ENCODE results near the gene LCN15.
"Not testable (repeated sequence)": the region's sequence is repeated elsewhere in the genome, so short reads cannot be mapped to it uniquely, and the experiment has no call there.

The LCN15 gene, protein sequence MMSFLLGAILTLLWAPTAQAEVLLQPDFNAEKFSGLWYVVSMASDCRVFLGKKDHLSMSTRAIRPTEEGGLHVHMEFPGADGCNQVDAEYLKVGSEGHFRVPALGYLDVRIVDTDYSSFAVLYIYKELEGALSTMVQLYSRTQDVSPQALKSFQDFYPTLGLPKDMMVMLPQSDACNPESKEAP

DNA sequence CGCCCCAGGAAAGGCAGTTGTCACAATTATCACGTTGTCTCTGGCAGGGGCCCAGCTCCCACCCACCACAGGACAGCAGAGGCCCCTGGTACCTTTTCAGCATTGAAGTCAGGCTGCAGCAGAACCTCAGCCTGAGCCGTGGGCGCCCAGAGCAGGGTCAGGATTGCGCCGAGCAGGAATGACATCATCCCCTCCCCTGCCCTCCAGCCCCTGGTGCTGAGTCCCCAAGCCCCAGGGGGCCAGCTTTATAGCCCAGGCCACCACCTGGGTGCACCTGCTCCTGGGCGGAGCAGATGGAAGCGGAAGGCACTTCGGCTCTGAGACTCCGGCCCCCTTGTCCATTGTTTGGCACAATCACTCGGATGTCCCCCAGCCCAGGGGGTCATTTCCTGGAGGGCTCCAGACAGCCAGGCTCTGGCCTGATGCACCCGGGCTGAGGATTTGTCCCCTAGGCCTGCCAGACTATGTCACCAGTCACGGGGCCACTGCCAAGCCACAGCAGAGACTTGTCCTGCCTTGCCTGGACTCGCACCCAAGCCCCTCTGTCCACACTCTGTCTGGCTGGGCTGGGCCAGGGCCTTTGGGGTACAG is at the start of gene LCN15:
TSS of gene LCN15 (minus strand) at position 218 of the 591 bp plus-strand sequence. CDS start at position 188, 30 bp downstream.
- Histone ChIP-seq H3K9ac (ENCODE audit: low read depth, low read length) (peak within 1 kb of the TSS; percentile 44), H3K4me1 (ENCODE audit: insufficient read depth, low read length) (peaks cover 15% of the 10 kb centered on the region; the same call in 1 of the 2 replicates), H3K36me3 (ENCODE audit: insufficient read depth, low read length) (no peaks in the 10 kb centered on the region), H3K9me3 (ENCODE audit: control insufficient read depth, insufficient read depth, low read length) (no peaks in the 10 kb centered on the region)

DNA sequence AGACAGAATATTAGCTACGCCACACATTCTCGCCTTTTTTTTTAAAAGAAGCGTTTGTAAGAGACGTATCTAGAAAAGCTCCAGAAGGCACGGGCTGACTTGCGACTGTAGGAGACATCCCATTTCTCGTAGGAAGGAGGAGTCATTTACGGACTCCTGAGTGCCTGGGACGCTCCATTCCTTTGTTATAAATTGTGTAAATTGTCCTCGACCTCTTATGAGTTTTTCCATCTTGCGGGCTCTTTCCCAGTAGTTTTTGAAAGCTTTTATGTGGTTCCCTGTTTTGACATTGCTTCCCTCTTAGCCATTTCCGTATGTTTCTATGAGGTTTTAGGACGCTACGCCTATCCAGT is 44.5 kb upstream of the LCN15 start:
- peak overlapping the region; percentile 97 for H3K9ac ChIP-seq (ENCODE audit: low read depth, low read length)
- H3K4me1 ChIP-seq (ENCODE audit: insufficient read depth, low read length): 0 out of 2 replicates have a peak, but pooled peaks cover 8% of the 10 kb centered on the region
- H3K36me3 ChIP-seq (ENCODE audit: insufficient read depth, low read length): peaks cover 15% of the 10 kb centered on the region; the same call in 1 of the 2 replicates
- no peaks in the 10 kb centered on the region for H3K9me3 ChIP-seq (ENCODE audit: control insufficient read depth, insufficient read depth, low read length)

DNA sequence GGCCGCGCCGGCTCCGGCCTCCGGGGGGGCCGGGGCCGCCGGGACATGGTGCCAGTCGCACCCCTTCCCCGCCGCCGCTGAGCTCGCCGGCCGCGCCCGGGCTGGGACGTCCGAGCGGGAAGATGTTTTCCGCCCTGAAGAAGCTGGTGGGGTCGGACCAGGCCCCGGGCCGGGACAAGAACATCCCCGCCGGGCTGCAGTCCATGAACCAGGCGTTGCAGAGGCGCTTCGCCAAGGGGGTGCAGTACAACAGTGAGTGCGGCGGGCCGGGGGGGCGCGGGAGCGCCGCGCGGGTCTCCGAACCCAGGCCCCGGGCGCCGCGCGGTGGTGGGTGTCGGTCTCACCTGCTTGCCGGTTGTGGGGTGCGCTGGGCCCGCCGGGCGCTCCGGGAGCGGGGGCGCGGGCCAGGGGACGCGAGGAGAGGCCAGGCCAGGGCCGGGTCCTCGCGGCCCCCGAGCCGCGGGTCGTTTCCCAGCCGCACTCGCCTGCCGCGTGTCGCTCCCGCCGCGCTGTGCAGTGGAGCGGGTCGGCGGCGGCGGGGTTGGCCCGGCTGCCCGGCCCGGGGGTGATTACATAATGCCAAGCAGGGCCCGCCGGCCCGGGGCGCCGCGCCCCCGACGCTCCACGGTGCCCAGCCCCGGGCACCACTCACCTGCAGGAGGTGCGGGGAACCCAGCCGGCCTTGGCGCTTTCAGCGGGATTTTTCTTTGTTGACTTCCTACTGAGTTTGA is 43.9 kb upstream of the LCN15 start:
- H3K4me1 ChIP-seq (ENCODE audit: insufficient read depth, low read length): 0 out of 2 replicates have a peak, but pooled peaks cover 8% of the 10 kb centered on the region
- H3K9ac ChIP-seq (ENCODE audit: low read depth, low read length): peak overlapping the region; percentile 97
- H3K36me3 ChIP-seq (ENCODE audit: insufficient read depth, low read length): peaks cover 14% of the 10 kb centered on the region; the same call in 1 of the 2 replicates
- no peaks in the 10 kb centered on the region for H3K9me3 ChIP-seq (ENCODE audit: control insufficient read depth, insufficient read depth, low read length)

DNA sequence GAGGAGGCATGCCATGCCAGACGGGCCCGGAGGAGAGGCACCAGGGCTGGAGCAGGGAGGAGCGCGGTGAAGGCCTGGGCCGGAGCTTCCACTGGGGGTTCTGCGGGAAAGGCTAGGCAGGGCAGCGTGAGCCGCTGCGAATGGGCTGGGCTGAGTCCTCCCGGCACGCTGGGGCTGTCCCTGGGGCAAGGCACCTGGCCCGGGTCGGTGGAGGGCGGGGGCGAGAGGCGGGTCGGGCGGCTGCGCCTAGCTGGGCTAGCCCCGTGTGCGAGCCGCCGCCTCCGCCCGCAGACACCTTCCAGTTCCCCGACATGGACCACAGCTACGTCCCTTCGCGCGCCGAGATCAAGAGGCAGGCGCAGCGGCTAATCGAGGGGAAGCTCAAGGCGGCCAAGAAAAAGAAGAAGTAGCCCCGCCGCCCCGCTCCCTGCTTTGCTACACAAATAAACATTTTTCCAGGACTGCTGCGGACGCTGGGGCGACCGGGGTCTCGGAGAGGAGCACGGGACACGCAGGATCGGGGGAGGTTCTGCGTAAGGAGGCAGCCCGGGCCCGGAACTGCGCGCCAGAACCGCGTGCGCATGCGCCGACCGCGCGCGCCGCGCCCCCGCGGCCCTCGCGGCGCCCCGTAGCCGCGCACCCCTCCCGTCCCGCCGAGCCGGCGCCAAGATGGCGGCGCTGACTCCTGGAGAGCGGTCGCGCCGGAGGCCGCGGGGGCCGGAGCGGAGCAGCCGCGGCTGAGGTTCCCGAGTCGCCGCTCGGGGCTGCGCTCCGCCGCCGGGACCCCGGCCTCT is 43.2 kb upstream of the LCN15 start, which contains the start of gene RABL6:
TSS of gene RABL6 (plus strand) at position 668 of the 794 bp plus-strand sequence. CDS start 249 bp downstream, outside the sequence.
- Histone ChIP-seq H3K9ac (ENCODE audit: low read depth, low read length) (peak within 1 kb of the TSS; percentile 97), H3K9me3 (ENCODE audit: control insufficient read depth, insufficient read depth, low read length) (no peaks in the 10 kb centered on the region), H3K36me3 (ENCODE audit: insufficient read depth, low read length) (0 out of 2 replicates have a peak, but pooled peaks cover 9% of the 10 kb centered on the region), H3K4me1 (ENCODE audit: insufficient read depth, low read length) (0 out of 2 replicates have a peak, but pooled peaks cover 8% of the 10 kb centered on the region)

DNA sequence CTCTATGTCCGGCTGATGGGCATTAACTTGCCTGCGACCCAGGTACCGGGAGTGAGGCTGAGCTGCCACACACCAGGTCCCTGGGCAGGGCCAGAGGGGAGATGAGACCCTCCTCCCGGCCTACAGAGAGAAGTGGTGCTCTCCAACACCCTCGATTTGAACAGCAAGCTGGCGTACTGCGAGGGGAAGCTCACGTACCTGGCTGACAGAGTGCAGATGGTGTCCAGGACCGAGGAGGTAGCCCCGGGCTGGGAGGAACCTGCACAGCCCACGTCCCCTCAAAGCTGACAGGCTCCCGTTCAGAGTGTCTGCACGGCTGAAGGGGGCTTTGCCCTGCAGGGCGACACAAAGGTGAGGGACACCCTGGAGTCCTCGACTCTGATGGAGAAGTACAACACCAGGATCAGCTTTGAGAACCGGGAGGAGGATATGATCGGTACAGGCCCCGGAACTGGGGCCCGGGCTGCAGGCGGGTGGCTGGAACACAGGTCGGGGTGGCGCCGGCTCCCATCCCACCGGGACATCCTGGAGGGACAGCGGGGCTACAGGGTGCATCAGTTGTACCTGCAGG is 42.4 kb upstream of the LCN15 start:
- Histone ChIP-seq H3K36me3 (ENCODE audit: insufficient read depth, low read length) (0 out of 2 replicates have a peak, but pooled peaks cover 9% of the 10 kb centered on the region), H3K9me3 (ENCODE audit: control insufficient read depth, insufficient read depth, low read length) (no peaks in the 10 kb centered on the region), H3K4me1 (ENCODE audit: insufficient read depth, low read length) (0 out of 2 replicates have a peak, but pooled peaks cover 8% of the 10 kb centered on the region), H3K9ac (ENCODE audit: low read depth, low read length) (peak overlapping the region; percentile 97)

DNA sequence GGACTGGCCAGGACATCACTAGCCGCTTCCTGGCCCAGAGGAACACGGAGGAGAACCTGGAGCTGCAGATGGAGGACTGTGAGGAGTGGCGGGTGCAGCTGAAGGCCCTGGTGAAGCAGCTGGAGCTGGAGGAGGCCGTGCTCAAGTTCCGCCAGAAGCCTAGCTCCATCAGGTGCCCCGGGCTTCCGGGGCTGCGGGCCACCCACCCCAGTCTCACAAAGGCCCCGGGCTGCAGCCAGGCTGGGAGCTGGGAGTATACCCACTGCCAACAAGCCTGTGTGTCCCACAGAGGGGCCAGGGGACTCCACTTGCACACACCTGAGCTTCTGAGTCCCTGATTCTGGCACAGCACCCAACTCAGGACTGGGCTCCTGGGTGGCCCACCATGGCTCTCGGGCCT is 41.7 kb upstream of the LCN15 start:
- Histone ChIP-seq H3K4me1 (ENCODE audit: insufficient read depth, low read length) (0 out of 2 replicates have a peak, but pooled peaks cover 8% of the 10 kb centered on the region), H3K9ac (ENCODE audit: low read depth, low read length) (no peak overlapping the region), H3K9me3 (ENCODE audit: control insufficient read depth, insufficient read depth, low read length) (no peaks in the 10 kb centered on the region), H3K36me3 (ENCODE audit: insufficient read depth, low read length) (0 out of 2 replicates have a peak, but pooled peaks cover 9% of the 10 kb centered on the region)

DNA sequence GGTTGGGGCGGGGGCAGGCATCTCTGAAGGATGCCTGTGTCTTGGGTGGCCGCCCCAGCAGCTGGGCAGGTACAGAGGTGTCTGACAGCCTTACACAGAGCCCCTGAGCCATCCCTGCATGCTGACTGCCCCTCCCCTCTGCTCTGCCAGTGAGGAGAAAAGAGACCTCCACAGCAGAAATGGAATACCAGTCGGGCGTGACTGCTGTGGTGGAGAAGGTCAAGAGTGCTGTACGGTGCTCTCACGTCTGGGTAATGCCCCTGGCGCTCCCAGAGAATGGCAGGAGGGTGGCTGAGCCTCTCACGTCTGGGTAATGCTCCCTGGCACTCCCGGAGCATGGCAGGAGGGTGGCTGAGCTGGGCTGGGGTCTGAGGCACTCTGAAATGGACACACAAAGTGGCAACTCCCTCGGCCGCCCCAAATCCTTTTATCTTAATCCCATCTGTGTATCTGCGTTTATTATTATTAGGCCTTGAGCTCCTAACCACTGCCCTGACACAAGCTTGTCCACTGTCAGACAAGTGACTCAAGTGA is 41.0 kb upstream of the LCN15 start:
- 0 out of 2 replicates have a peak, but pooled peaks cover 9% of the 10 kb centered on the region for H3K36me3 ChIP-seq (ENCODE audit: insufficient read depth, low read length)
- no peaks in the 10 kb centered on the region for H3K9me3 ChIP-seq (ENCODE audit: control insufficient read depth, insufficient read depth, low read length)
- peaks cover 11% of the 10 kb centered on the region; the same call in 1 of the 2 replicates for H3K4me1 ChIP-seq (ENCODE audit: insufficient read depth, low read length)
- no peak overlapping the region for H3K9ac ChIP-seq (ENCODE audit: low read depth, low read length)

DNA sequence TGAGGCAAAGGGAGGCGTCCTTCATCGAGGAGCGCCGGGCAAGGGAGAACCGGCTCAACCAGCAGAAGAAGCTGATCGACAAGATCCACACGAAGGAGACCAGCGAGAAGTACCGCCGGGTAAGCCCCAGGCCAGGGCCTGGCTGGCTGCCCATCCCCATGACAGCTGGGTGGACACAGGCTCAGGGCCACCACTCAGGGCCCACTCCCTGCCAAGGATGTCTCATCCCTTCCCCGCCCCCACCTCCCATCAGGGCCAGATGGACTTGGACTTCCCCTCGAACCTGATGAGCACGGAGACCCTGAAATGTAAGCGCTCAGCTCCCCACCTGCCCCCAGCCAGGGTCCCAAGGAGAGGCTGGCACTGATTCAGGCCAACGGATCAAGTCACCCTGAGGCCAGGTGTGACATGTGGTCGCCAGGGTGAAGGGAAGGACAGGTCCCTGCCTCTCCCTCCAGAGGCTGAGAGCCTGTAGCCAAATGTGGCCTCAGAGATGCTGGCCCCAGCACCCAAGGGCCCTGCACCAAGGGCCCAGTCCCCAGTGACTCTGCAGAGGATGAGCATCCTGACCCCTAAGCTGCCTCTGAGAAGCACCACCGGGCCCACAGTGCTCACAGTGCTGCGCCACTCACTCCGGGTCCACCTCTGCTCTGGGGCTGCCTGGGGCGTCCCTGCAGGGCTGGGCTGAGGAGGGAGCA is 40.3 kb upstream of the LCN15 start:
- H3K4me1 ChIP-seq (ENCODE audit: insufficient read depth, low read length): peaks cover 5% of the 10 kb centered on the region; the same call in 1 of the 2 replicates
- no peaks in the 10 kb centered on the region for H3K9me3 ChIP-seq (ENCODE audit: control insufficient read depth, insufficient read depth, low read length)
- 0 out of 2 replicates have a peak, but pooled peaks cover 3% of the 10 kb centered on the region for H3K36me3 ChIP-seq (ENCODE audit: insufficient read depth, low read length)
- no peak overlapping the region for H3K9ac ChIP-seq (ENCODE audit: low read depth, low read length)

DNA sequence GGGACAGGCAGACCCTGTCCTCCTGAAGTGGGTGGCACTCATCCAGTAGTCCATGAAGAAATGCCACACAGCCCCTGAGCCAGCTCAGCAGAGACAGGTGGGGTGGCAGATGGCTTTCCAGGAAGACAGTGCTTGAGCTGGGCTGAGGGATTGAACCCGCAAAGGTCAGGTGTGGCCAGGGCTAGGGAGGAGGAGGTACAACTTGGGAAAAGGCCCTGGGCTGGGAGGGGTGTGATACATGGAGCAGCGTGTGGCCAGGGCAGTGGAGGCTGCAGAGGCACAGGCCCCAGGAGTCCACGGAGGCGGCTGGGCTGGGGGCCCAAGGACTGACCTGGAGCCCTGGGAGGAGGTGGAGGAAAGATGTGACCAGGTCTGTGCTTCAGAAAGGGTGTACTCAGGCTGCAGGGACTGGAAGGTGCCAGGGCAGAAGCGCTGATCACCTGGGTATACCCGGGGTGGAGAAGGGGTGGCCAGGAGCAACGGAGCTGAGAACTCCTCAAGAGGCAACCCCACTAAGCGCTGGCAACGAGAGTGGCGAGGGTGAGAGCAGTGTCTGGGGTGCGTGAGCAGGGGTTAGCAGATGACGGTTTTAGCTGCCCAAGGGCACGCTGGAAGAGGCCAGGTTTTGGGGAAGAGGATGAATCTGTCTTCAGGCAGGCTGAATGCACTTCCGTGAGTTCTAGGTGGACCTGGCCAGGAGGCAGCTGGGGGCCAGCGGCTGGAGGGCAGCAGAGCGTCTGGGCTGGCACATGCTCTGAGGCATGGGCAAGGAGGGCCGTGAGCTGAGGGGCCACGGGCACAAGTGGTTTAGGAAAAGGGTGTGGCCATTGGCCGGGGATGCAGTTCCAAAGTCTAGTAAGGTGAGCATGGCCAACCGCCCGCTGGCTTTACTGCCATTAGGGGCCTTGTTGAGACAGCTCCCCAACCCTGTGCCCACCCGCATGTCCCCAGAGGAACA is 39.5 kb upstream of the LCN15 start:
- Histone ChIP-seq H3K4me1 (ENCODE audit: insufficient read depth, low read length) (peaks cover 4% of the 10 kb centered on the region; the same call in 1 of the 2 replicates), H3K9ac (ENCODE audit: low read depth, low read length) (no peak overlapping the region), H3K9me3 (ENCODE audit: control insufficient read depth, insufficient read depth, low read length) (no peaks in the 10 kb centered on the region), H3K36me3 (ENCODE audit: insufficient read depth, low read length) (no peaks in the 10 kb centered on the region)

DNA sequence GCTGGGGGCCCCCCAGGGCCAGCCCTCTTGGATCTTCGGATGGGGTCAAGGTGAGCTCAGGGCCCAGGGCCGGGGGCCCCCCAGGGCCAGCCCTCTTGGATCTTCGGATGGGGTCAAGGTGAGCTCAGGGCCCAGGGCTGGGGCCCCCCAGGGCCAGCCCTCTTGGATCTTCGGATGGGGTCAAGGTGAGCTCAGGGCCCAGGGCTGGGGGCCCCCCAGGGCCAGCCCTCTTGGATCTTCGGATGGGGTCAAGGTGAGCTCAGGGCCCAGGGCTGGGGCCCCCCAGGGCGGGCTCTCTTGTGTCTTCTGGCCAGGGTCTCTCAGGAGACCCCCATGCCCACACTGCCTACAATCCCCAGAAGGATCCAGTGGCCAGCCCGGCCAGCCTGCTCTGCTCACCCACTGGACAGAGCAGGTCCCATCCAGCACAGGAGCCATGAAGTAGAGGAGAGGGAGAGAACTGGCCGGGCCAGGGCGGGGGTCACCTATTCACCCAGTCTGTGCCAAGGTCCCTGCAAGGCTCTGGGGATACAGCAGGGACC is 38.8 kb upstream of the LCN15 start:
- not testable (repeated sequence) for H3K4me1 ChIP-seq (ENCODE audit: insufficient read depth, low read length); H3K9me3 ChIP-seq (ENCODE audit: control insufficient read depth, insufficient read depth, low read length); H3K9ac ChIP-seq (ENCODE audit: low read depth, low read length); H3K36me3 ChIP-seq (ENCODE audit: insufficient read depth, low read length)

DNA sequence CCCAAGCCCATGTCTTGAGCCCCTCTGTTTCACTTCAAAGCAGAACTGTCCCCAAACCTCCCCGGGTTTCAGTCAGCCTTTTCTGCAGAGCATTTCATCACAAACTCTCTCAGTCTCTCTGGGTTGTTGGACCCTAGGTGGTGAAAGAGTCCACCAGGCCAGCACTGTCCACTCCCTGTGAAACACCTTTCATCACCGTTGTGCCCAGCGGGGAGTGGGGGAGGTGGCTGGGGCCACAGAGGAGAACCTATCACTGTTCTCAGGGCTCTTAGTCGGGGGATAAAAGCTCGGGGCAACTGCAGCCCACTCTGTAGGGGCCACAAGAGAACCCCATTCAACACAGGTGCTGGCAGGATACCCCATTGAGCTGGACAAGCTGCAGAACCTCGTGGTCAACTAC is 38.0 kb upstream of the LCN15 start:
- Histone ChIP-seq H3K9ac (ENCODE audit: low read depth, low read length) (no peak overlapping the region), H3K36me3 (ENCODE audit: insufficient read depth, low read length) (no peaks in the 10 kb centered on the region), H3K4me1 (ENCODE audit: insufficient read depth, low read length) (peaks cover 4% of the 10 kb centered on the region; the same call in 1 of the 2 replicates), H3K9me3 (ENCODE audit: control insufficient read depth, insufficient read depth, low read length) (no peaks in the 10 kb centered on the region)
